ENCODE results near the gene MYO3B.

MYO3B gene

GRCh38 chr2:170484552-170484951, 306.6 kb downstream of the MYO3B start:
- TF ChIP-seq MYC (IDR thresholded peaks at IDR 0.05; ENCODE audit: low read depth, low read length) (no peak), POLR2A (IDR thresholded peaks at IDR 0.05; ENCODE audit: extremely low read depth, insufficient read length) (no peak), CTCF (IDR thresholded peaks at IDR 0.05; ENCODE audit: low read depth, low read length) (no peak)
- TF ChIP-seq, protein P1, sequence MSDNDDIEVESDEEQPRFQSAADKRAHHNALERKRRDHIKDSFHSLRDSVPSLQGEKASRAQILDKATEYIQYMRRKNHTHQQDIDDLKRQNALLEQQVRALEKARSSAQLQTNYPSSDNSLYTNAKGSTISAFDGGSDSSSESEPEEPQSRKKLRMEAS (IDR thresholded peaks at IDR 0.05; ENCODE audit: low read depth, low read length), result no peak
- no peak overlapping the region for H3K4me3 ChIP-seq (ENCODE audit: low read depth, low read length)
- DNase-seq (ENCODE audit: low read depth), result no peak

DNA sequence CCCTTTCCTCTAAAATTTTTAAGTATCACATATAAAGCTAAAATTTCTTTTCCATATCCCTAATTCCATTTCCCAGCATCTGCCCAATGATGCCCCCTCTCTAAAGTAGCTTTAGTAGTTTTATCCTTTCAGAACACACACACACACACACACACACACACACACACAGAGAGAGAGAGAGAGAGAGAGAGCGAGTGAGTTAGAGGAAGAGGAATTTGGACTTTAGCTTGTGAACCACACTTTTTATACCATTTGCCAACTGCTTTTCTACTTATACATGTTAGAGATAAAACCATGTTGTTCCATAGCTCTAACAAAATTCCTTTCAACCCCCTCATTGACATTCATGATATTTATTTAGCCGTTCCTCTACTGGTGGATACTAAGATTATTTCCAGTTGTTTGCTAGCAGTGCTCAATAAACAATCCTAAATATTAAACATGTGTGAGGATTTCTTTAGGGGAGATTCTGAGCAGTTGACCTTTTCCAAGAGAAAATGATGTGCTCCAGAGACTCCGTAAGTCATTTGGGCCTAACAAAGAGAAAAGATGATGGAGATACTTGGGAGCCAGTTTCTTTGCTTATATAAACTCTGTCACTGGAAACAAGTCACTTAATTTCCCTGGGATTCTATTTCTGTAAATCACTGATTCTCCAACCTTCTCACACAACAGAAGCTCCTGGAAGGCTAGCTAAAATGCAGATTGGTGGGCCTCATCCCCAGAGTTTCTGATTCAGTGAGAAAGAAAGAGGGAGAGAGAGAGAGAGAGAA, 307.5 kb downstream of the MYO3B start:
- no peak for TF ChIP-seq MYC (IDR thresholded peaks at IDR 0.05; ENCODE audit: low read depth, low read length)
- TF ChIP-seq CTCF (IDR thresholded peaks at IDR 0.05; ENCODE audit: low read depth, low read length), result no peak
- TF ChIP-seq, protein P1 (IDR thresholded peaks at IDR 0.05; ENCODE audit: low read depth, low read length), result no peak
- no peak for TF ChIP-seq POLR2A (IDR thresholded peaks at IDR 0.05; ENCODE audit: extremely low read depth, insufficient read length)
- no peak overlapping the region for H3K4me3 ChIP-seq (ENCODE audit: low read depth, low read length)
- no peak for DNase-seq (ENCODE audit: low read depth)

- TF ChIP-seq POLR2A (IDR thresholded peaks at IDR 0.05; ENCODE audit: extremely low read depth, insufficient read length) (no peak), MYC (IDR thresholded peaks at IDR 0.05; ENCODE audit: low read depth, low read length) (no peak), CTCF (IDR thresholded peaks at IDR 0.05; ENCODE audit: low read depth, low read length) (no peak)
- TF ChIP-seq, protein P1 (IDR thresholded peaks at IDR 0.05; ENCODE audit: low read depth, low read length), result no peak
- DNase-seq (ENCODE audit: low read depth), result no peak
- no peak overlapping the region for H3K4me3 ChIP-seq (ENCODE audit: low read depth, low read length)
Observed at GRCh38 chr2:170486730-170487129, 308.8 kb downstream of the MYO3B start.

- no peak for DNase-seq (ENCODE audit: low read depth)
- TF ChIP-seq, protein P1 (IDR thresholded peaks at IDR 0.05; ENCODE audit: low read depth, low read length), result no peak
- no peak for TF ChIP-seq CTCF (IDR thresholded peaks at IDR 0.05; ENCODE audit: low read depth, low read length)
- no peak for TF ChIP-seq POLR2A (IDR thresholded peaks at IDR 0.05; ENCODE audit: extremely low read depth, insufficient read length)
- TF ChIP-seq MYC (IDR thresholded peaks at IDR 0.05; ENCODE audit: low read depth, low read length), result no peak
Observed at GRCh38 chr2:170488807-170489206, 310.9 kb downstream of the MYO3B start.

DNA sequence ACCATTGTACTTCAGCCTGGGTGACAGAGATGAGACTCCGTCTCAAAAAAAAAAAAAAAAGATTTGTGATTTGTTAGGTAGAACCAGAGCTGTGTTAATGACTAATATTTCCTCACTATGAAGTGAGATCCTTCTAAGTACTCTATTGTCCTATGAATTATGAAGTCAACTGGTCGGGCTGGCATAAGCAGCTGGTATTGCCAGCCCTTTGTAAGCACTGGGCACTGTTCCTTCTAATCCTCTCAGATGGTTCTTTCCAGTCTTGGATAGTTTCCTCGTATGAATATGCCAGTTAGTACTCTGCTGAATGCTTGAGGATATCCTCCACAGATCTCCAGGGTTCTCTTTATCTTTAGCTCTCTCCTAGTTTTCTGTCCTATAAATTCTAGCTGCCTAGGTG, 314.1 kb downstream of the MYO3B start:
- H3K4me3 ChIP-seq (ENCODE audit: low read depth, low read length), result no peak overlapping the region
- DNase-seq (ENCODE audit: low read depth), result no peak
- TF ChIP-seq MYC (IDR thresholded peaks at IDR 0.05; ENCODE audit: low read depth, low read length) (no peak), CTCF (IDR thresholded peaks at IDR 0.05; ENCODE audit: low read depth, low read length) (no peak), POLR2A (IDR thresholded peaks at IDR 0.05; ENCODE audit: extremely low read depth, insufficient read length) (no peak)
- TF ChIP-seq, protein P1 (IDR thresholded peaks at IDR 0.05; ENCODE audit: low read depth, low read length), result no peak

More at GRCh38 chr2:170488807-170489206, 310.9 kb downstream of the MYO3B start:
- no peak overlapping the region for H3K4me3 ChIP-seq (ENCODE audit: low read depth, low read length)

All from NB4 (cell line).